H54 (cell line): ENCODE data around the gene PRR29.

Experiments used
- DNase-seq: peaks from one replicate; pipeline ENCODE4 v3.0.0; 2011; ENCODE audit warnings: low spot score, mixed read lengths; ENCODE audit not compliant: insufficient read length
- FAIRE-seq: peaks from 3 replicates; lab custom pipeline; 2011; peaks lifted over from hg19 to GRCh38; lab: Jason Lieb, UNC
- POLR2A ChIP-seq: IDR thresholded peaks from 2 replicates; pipeline ENCODE4 v1.6.1; 2011; ENCODE audit warnings: low read depth, mild to moderate bottlenecking, low read length

The PRR29 gene

GRCh38 chr17:63998050-63998720 lies at the start of gene PRR29:
Gene PRR29, plus strand, starts transcription at chr17:63998351. Its CDS starts 14 bp downstream, at chr17:63998365.
- peak; percentile 85 for DNase-seq
- TF ChIP-seq POLR2A: no peak; the same call in 1 of the 2 replicates
- FAIRE-seq: no peak

DNA sequence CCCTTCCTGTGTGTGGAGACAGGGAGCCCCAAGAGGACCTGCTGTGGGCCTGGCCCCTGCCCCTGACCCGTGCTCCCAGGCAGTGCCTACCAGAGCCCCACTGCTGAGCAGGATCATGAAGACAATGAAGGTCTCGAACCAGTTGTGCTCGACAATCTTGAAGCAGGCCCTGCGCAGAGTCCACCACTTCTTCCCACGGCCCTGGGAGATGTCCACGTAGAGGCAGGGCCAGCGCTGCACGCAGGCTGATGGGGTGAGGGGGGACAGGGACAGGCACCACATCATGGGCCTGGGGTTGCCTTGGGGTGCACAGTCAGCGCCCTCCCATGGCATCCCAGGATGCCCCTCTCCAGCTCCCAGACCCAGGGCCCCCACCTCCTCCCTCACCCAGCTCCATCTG lies 49.6 kb upstream of the PRR29 start:
- no peak for TF ChIP-seq POLR2A
- FAIRE-seq: no peak
- no peak for DNase-seq

DNA sequence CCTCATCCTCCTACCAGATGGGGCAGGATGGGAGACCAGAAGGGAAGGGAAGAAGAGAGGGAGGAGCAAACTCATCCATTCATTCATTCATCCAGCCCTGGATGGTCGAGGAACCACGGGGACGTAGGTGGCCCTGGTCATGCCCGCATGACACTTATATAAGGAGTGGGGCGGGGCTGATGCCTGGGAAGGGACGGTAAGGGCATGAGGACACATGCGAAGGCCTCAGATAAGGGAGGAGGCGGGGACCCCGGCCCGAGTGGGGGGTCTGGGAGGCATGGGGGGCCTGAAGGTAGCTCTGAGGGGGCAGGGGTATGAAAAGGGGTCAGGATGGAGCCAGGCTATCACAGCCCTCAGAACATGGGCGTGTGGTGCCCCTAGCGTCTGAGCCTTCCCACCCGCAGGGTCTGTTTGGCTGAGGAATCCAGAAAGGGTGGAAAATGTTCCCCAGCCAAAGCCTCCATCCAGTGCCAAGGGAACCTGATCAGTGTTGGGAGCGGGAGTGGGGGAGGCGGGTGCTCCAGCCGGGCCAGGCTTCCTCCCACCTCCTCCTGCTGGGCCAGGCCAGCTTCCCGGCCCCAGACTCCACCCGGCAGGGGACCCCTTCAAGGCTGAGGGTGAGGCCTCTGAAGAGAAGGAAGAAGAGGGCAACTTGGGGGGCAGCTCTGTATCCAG lies 48.4 kb upstream of the PRR29 start:
- no peak for TF ChIP-seq POLR2A
- no peak for DNase-seq
- no peak for FAIRE-seq

- no peak for FAIRE-seq
- TF ChIP-seq POLR2A: no peak
- no peak for DNase-seq
These were observed 46.9 kb upstream of the PRR29 start for GRCh38 chr17:63950940-63951907.

- DNase-seq (no peak), FAIRE-seq (no peak)
- TF ChIP-seq POLR2A: no peak
These were observed 43.6 kb upstream of the PRR29 start for GRCh38 chr17:63954402-63955063.

DNA sequence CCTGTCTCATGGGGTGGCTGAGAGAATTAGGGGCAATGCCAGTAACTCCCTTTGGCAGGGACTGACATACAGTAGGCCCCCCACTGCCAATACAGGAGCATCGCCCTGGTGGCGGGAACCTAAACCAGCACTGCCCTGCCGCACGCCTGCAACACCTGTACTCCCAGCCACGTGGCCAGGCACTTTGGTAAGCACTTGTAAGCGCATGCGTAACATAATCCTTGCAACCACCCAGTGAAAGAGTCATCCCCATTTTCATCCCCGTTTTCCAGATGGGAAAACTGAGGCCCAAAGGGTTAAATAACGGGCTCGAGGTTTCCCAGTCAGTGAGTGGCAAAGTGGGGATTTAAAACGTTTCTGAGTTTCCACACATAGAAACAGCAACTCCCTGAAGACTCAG lies 42.9 kb upstream of the PRR29 start:
- FAIRE-seq (no peak), DNase-seq (no peak)
- no peak for TF ChIP-seq POLR2A

- no peak for DNase-seq
- TF ChIP-seq POLR2A: no peak
These were observed 42.4 kb upstream of the PRR29 start for GRCh38 chr17:63955791-63956190.

DNA sequence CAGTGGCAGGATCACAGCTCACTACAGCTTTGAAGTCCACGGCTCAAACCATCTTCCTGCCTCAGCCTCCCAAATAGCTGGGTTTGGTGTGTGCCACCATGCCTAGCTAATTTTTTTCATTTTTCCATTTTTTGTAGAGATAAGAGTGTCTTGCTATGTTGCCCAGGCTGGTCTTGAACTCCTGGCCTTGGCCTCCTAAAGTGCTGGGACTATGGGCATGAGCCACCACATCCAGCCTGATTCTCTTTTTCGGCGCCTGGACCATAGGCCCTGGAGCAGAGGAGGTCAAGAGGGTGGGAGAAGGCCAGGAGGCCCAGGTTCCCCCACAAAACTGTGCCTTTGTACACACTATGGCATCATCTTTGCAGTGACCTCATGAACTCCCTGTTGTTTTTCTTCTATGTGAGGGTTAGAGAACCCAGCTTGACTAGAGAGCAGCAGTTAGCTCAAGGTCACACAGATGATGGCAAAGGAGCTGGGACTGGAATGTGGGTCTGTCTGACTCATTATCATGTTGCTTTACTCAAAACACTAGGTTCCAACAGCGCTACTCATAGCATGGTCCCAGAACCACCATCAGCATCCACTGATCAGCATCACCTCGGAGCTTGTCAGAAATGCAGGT lies 41.7 kb upstream of the PRR29 start:
- peak; percentile 33 for FAIRE-seq

More at GRCh38 chr17:63955791-63956190, 42.4 kb upstream of the PRR29 start:
- FAIRE-seq: no peak

DNA sequence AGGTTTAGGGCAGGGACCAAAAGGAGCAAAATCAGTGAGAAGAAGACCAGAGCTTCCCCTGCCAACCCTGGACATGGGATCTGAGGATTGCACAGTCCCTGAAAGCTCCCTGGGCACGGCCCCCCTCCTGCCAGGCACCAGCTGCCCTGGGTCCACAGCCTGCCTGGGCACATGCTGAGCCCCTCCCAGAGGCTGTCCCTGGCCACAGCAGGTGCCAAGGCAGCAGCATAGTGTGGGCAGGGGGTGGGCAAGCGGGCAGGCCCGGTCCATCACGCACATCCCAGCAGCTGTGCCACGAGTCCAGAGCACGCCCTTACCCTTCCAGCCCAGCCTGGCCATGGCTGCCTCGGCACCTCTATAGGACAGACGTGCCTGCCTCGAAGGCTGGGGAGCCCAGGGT lies 38.1 kb upstream of the PRR29 start:
- no peak for DNase-seq
- FAIRE-seq: no peak
- no peak for TF ChIP-seq POLR2A

More for the DNA sequence above, 41.7 kb upstream of the PRR29 start:
- DNase-seq: peak; percentile 79
- no peak for TF ChIP-seq POLR2A

- FAIRE-seq (no peak), DNase-seq (no peak)
- TF ChIP-seq POLR2A: no peak
These were observed 37.7 kb upstream of the PRR29 start for GRCh38 chr17:63960430-63960829.

- TF ChIP-seq POLR2A: no peak
- DNase-seq: peak; percentile 72
- FAIRE-seq: no peak
These were observed 36.6 kb upstream of the PRR29 start for GRCh38 chr17:63961355-63962212.

DNA sequence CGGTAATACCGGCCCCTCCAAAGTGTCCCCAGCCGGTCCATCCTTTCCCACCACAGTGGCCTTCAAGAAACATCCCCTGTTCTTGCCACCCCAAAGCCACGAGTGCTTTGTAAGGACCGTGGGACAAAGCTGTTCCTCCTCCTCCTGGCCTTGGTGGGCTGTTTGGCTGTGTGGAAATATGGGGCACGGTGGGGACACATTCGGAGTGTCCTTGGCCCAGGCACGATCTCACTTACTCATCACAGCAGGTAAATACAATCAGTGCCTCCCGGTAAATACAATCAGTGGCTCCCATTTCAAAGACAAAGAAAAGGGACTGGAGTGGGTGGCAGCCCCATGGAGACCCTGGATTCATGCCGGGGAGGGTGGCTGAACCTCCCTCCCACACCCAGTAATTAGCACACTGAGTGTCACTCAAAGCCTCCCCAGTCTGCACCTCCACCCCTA lies 35.8 kb upstream of the PRR29 start:
- no peak for DNase-seq
- TF ChIP-seq POLR2A: no peak
- FAIRE-seq: no peak

DNA sequence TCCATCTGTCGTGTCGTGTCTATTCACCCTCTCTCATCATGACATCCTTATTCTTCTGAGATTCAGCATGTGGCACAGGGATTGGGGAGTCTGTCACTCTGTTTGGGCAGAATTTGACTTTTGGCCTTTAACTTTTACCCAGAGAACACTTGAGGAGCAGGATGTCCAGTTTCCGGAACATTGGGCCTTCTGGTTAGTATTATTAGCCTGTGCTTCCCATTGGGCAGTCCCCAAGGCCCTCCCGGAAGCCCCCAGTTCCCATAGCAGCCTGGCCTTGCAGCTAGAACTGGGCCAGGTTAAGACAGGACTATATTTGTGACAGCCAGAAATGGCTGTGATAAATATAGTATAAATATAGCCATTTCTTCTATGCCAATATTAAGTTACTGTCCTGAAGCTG lies 35.0 kb upstream of the PRR29 start:
- no peak for DNase-seq
- TF ChIP-seq POLR2A: no peak
- no peak for FAIRE-seq
